HepG2 (cell line): ENCODE measurements around the gene OR6S1. TPM values are rescaled to one million over a fixed set of nuclear protein-coding genes. Genes with fewer than 3 reads are reported as not detected.

Experiments
- CBX5 ChIP-seq: sonication (generic); formaldehyde crosslinking; IDR thresholded peaks from 2 replicates; pipeline ENCODE4 v1.4.0; 2020; ENCODE audit warnings: missing genetic modification reagents, borderline replicate concordance
- CTCF ChIP-seq: sonication (generic); formaldehyde crosslinking; IDR thresholded peaks from 2 replicates; pipeline ENCODE4 v1.5.0; 2020; ENCODE audit warnings: mild to moderate bottlenecking, missing genetic modification reagents, moderate library complexity
- ESRRA ChIP-seq: sonication (generic); formaldehyde crosslinking; IDR thresholded peaks from 2 replicates; pipeline ENCODE4 v1.5.1; 2020; ENCODE audit warnings: mild to moderate bottlenecking, low read depth, missing genetic modification reagents
- FLYWCH1 ChIP-seq: sonication (generic); formaldehyde crosslinking; IDR thresholded peaks from 2 replicates; pipeline ENCODE4 v1.8.1; 2023; ENCODE audit warnings: mild to moderate bottlenecking, missing genetic modification reagents
- HDAC1 ChIP-seq: sonication (generic); formaldehyde crosslinking; IDR thresholded peaks from 2 replicates; pipeline ENCODE4 v1.5.1; 2020; ENCODE audit warnings: mild to moderate bottlenecking, missing genetic modification reagents
- HMGXB4 ChIP-seq, 2 experiments: sonication (generic) in 1 of 2; formaldehyde crosslinking in 1 of 2; IDR thresholded peaks; 2 replicates each; pipeline versions ENCODE4 v1.4.0 to v1.6.1; 2018 to 2020; ENCODE audit warnings: missing genetic modification reagents in 2 of 2, borderline replicate concordance in 1 of 2, low read depth in 1 of 2, mild to moderate bottlenecking in 1 of 2, missing biosample characterization in 1 of 2
- JARID2 ChIP-seq: sonication (generic); formaldehyde crosslinking; IDR thresholded peaks from 2 replicates; pipeline ENCODE4 v1.8.1; 2023; ENCODE audit warnings: missing genetic modification reagents, inconsistent platforms; ENCODE audit not compliant: insufficient replicate concordance
- PITX1 ChIP-seq: sonication (generic); formaldehyde crosslinking; IDR thresholded peaks from 2 replicates; pipeline ENCODE4 v1.5.1; 2020; ENCODE audit warnings: mild to moderate bottlenecking, missing genetic modification reagents
- PLRG1 ChIP-seq: fragments of 450-650 bp; conservative IDR thresholded peaks from 2 replicates; pipeline ENCODE4 v1.6.1; 2016
- PRPF4 ChIP-seq: fragments of 200-400 bp; formaldehyde crosslinking; IDR thresholded peaks from 2 replicates; pipeline ENCODE4 v1.6.1; 2016; ENCODE audit warnings: low read length, low read depth; ENCODE audit not compliant: poor library complexity, severe bottlenecking
- RBM22 ChIP-seq: fragments of 200-400 bp; formaldehyde crosslinking; optimal IDR thresholded peaks from 2 replicates; pipeline ENCODE3; 2017; ENCODE audit warnings: mild to moderate bottlenecking, low read length, moderate library complexity
- RERE ChIP-seq: IDR thresholded peaks from 2 replicates; pipeline ENCODE4 v1.6.1; 2016; ENCODE audit warnings: low read depth, missing genetic modification reagents, missing compliant biosample characterization
- ZFP62 ChIP-seq: sonication (generic); formaldehyde crosslinking; IDR thresholded peaks from 2 replicates; pipeline ENCODE4 v1.4.0; 2020; ENCODE audit warnings: missing genetic modification reagents
- ZFP82 ChIP-seq: sonication (generic); formaldehyde crosslinking; IDR thresholded peaks from 2 replicates; pipeline ENCODE4 v1.5.1; 2020; ENCODE audit warnings: mild to moderate bottlenecking, missing genetic modification reagents, borderline replicate concordance
- ZNF18 ChIP-seq: sonication (generic); formaldehyde crosslinking; IDR thresholded peaks from 2 replicates; pipeline ENCODE4 v1.8.0; 2022; ENCODE audit warnings: mild to moderate bottlenecking, missing genetic modification reagents; ENCODE audit not compliant: insufficient replicate concordance
- ZNF232 ChIP-seq: sonication (generic); formaldehyde crosslinking; IDR thresholded peaks from 2 replicates; pipeline ENCODE4 v1.4.0; 2020; ENCODE audit warnings: missing genetic modification reagents, borderline replicate concordance
- ZNF441 ChIP-seq: sonication (generic); formaldehyde crosslinking; IDR thresholded peaks from 2 replicates; pipeline ENCODE4 v1.7.0; 2021; ENCODE audit warnings: missing genetic modification reagents, borderline replicate concordance
- ZNF558 ChIP-seq: sonication (generic); formaldehyde crosslinking; IDR thresholded peaks from 2 replicates; pipeline ENCODE4 v1.9.0; 2022; ENCODE audit warnings: mild to moderate bottlenecking, missing genetic modification reagents, borderline replicate concordance
- polyA plus RNA-seq, 8 experiments: library from polyadenylated mRNA; depleted of rRNA in 3 of 8; stranded (reverse) in 7 of 8; unstranded in 1 of 8; fragments of >200 nt; fragmentation: Illumina TruSeq in 4 of 8; extraction: Trizol in 4 of 8; gene quantifications; 2 replicates each; pipeline versions ENCODE4 v1.2.1 to v1.2.3, GENCODE V29; 2011 to 2016; ENCODE audit warnings: low read depth in 4 of 8, missing spikeins in 1 of 8, mixed read lengths in 1 of 8; ENCODE audit not compliant: insufficient read depth in 1 of 8
- total RNA-seq, 5 experiments: library from RNA; depleted of rRNA; stranded (reverse); fragments of >200 nt; fragmentation: Illumina TruSeq; extraction: Trizol; gene quantifications; 2 replicates each; pipeline ENCODE4 v1.2.3, GENCODE V29; 2016; ENCODE audit warnings: low read depth in 1 of 5

Gene OR6S1
- total and polyA plus RNA-seq, 2 of the 13 experiments (the other 11 are each of a cell fraction or from before 2014, with no cell fraction given): 0.09 TPM; not detected in 1

GRCh38 chr14:20631880-20632389, 9.6 kb downstream of the OR6S1 start (continued):
- TF ChIP-seq HMGXB4 (CRISPR knock-in tag; IDR thresholded peaks at IDR 0.05; ENCODE audit: borderline replicate concordance in 1 of 2, low read depth in 1 of 2) (peak in 1 of 2 experiments; percentile 74; a peak in 2 of 4 replicates), PLRG1 (no peak), ZFP82 (CRISPR knock-in tag) (no peak), JARID2 (CRISPR knock-in tag) (no peak), CTCF (CRISPR knock-in tag) (0 out of 2 replicates have a peak, but pooled peaks have one; percentile 9), FLYWCH1 (CRISPR knock-in tag) (0 out of 2 replicates have a peak, but pooled peaks have one; percentile 41), HDAC1 (peak; percentile 32; the same call in 1 of the 2 replicates), CBX5 (CRISPR knock-in tag) (0 out of 2 replicates have a peak, but pooled peaks have one; percentile 13), ESRRA (CRISPR knock-in tag) (0 out of 2 replicates have a peak, but pooled peaks have one; percentile 30), ZNF558 (CRISPR knock-in tag) (0 out of 2 replicates have a peak, but pooled peaks have one; percentile 25), ZFP62 (no peak), RBM22 (no peak), ZNF441 (CRISPR knock-in tag) (no peak), ZNF18 (CRISPR knock-in tag) (peak; percentile 2), PITX1 (no peak), RERE (no peak), PRPF4 (no peak), ZNF232 (CRISPR knock-in tag) (peak; percentile 77; the same call in 1 of the 2 replicates)
